Tibial artery (tissue), 4 donors: ENCODE data around the gene HDGFL1.

Source experiments
- DNase-seq, 2 donors: peaks; one replicate each; pipeline ENCODE4 v3.0.0-alpha.2; 2019
- H3K27ac ChIP-seq, 2 donors: fragments of 200-600 bp; sonication (generic) in 1 of 2; 1 replicate in 1 of 2; 2 replicates in 1 of 2; pipeline ENCODE4 v1.5.1; 2018 to 2019; ENCODE audit warnings: mild to moderate bottlenecking in 1 of 2
- H3K27me3 ChIP-seq, 2 donors: fragments of 200-600 bp; sonication (generic) in 1 of 2; one replicate each; pipeline versions ENCODE4 v1.5.1 to v1.6.0; 2016 to 2019
- H3K36me3 ChIP-seq, 3 donors: fragments of 200-600 bp; sonication (generic) in 2 of 3; one replicate each; pipeline ENCODE4 v1.5.1; 2016 to 2019; ENCODE audit warnings: mild to moderate bottlenecking in 2 of 3
- H3K4me1 ChIP-seq, 4 donors: fragments of 200-600 bp; sonication (generic) in 2 of 4; 1 replicate in 3 of 4; 2 replicates in 1 of 4; pipeline ENCODE4 v1.5.1; 2016 to 2019
- H3K4me3 ChIP-seq, 2 donors: fragments of 200-600 bp; sonication (generic) in 1 of 2; 1 replicate in 1 of 2; 2 replicates in 1 of 2; pipeline ENCODE4 v1.5.1; 2018 to 2019; ENCODE audit warnings: mild to moderate bottlenecking in 2 of 2
- H3K9me3 ChIP-seq, 3 donors: fragments of 200-600 bp; sonication (generic) in 1 of 3; one replicate each; pipeline ENCODE4 v1.5.1; 2016 to 2019
- CTCF ChIP-seq, 2 experiments: fragments of 200-600 bp in 1 of 2; fragments of 450-650 bp in 1 of 2; IDR thresholded peaks; one replicate each; pipeline ENCODE4 v1.5.1; 2017 to 2019; ENCODE audit warnings: antibody characterized with exemption in 2 of 2, mild to moderate bottlenecking in 1 of 2, moderate library complexity in 1 of 2
- intact Hi-C: fragments of 100-400 bp; cut with DNase I; formaldehyde crosslinking; loops from one replicate; pipeline ENCODE4 v1.15.0; 2023; ENCODE audit warnings: low total_unique reads

The HDGFL1 gene

GRCh38 chr6:22536122-22536521 lies 33.2 kb upstream of the HDGFL1 start:
- Histone ChIP-seq H3K27ac (no peak overlapping the region), H3K27me3 (no peaks in the 10 kb centered on the region), H3K4me3 (no peak overlapping the region), H3K4me1 (no peaks in the 10 kb centered on the region), H3K9me3 (no peaks in the 10 kb centered on the region), H3K36me3 (no peaks in the 10 kb centered on the region)
- no peak for DNase-seq
- no peak for TF ChIP-seq CTCF (IDR thresholded peaks at IDR 0.05)
- intact Hi-C loops: no loop called here

GRCh38 chr6:22544476-22544875 lies 24.9 kb upstream of the HDGFL1 start:
- no peaks in the 10 kb centered on the region for H3K4me1 ChIP-seq
- no peak overlapping the region for H3K4me3 ChIP-seq
- no peak overlapping the region for H3K27ac ChIP-seq
- intact Hi-C loops: no loop called here
- no peaks in the 10 kb centered on the region for H3K36me3 ChIP-seq
- no peaks in the 10 kb centered on the region for H3K27me3 ChIP-seq
- no peak for TF ChIP-seq CTCF (IDR thresholded peaks at IDR 0.05)
- no peaks in the 10 kb centered on the region for H3K9me3 ChIP-seq
- DNase-seq: no peak

- no peak for TF ChIP-seq CTCF (IDR thresholded peaks at IDR 0.05)
- no peak for DNase-seq
- no peaks in the 10 kb centered on the region for H3K27me3 ChIP-seq
- H3K9me3 ChIP-seq: no peaks in the 10 kb centered on the region
- no peaks in the 10 kb centered on the region for H3K36me3 ChIP-seq
- no peak overlapping the region for H3K27ac ChIP-seq
- no peaks in the 10 kb centered on the region for H3K4me1 ChIP-seq
- intact Hi-C loops: no loop called here
- no peak overlapping the region for H3K4me3 ChIP-seq
Observed at GRCh38 chr6:22545051-22545450, 24.3 kb upstream of the HDGFL1 start.

GRCh38 chr6:22546236-22546635 lies 23.1 kb upstream of the HDGFL1 start:
- no peak overlapping the region for H3K27ac ChIP-seq
- no peaks in the 10 kb centered on the region for H3K27me3 ChIP-seq
- TF ChIP-seq CTCF (IDR thresholded peaks at IDR 0.05): no peak
- H3K36me3 ChIP-seq: no peaks in the 10 kb centered on the region
- peaks cover 0 to 6% (median 0%) of the 10 kb centered on the region in 4 donors for H3K4me1 ChIP-seq
- H3K9me3 ChIP-seq: no peaks in the 10 kb centered on the region
- intact Hi-C loops: no loop called here
- H3K4me3 ChIP-seq: no peak overlapping the region
- no peak for DNase-seq

- H3K9me3 ChIP-seq: no peaks in the 10 kb centered on the region
- DNase-seq: no peak
- H3K36me3 ChIP-seq: no peaks in the 10 kb centered on the region
- no peak overlapping the region for H3K27ac ChIP-seq
- no peak for TF ChIP-seq CTCF (IDR thresholded peaks at IDR 0.05)
- H3K4me1 ChIP-seq: peaks cover 0 to 18% (median 0%) of the 10 kb centered on the region in 4 donors
- intact Hi-C loops: no loop called here
- no peak overlapping the region for H3K4me3 ChIP-seq
- H3K27me3 ChIP-seq: no peaks in the 10 kb centered on the region
Observed at GRCh38 chr6:22550971-22551670, 18.2 kb upstream of the HDGFL1 start.

GRCh38 chr6:22556266-22556665 lies 13.1 kb upstream of the HDGFL1 start:
- no peak overlapping the region for H3K27ac ChIP-seq
- H3K4me3 ChIP-seq: no peak overlapping the region
- no peak for TF ChIP-seq CTCF (IDR thresholded peaks at IDR 0.05)
- H3K36me3 ChIP-seq: no peaks in the 10 kb centered on the region
- H3K27me3 ChIP-seq: no peaks in the 10 kb centered on the region
- no peaks in the 10 kb centered on the region for H3K9me3 ChIP-seq
- DNase-seq: no peak
- intact Hi-C loops: no loop called here
- peaks cover 0 to 18% (median 5%) of the 10 kb centered on the region in 4 donors for H3K4me1 ChIP-seq
